ENCODE data around the gene ENTPD6. TPM values are rescaled to one million over a fixed set of nuclear protein-coding genes. Genes with fewer than 3 reads are reported as not detected.

ENTPD6 gene
- total RNA-seq, 4 donors from 2014 or later, result 20.7 to 47.2 (median 30.7) TPM

DNA sequence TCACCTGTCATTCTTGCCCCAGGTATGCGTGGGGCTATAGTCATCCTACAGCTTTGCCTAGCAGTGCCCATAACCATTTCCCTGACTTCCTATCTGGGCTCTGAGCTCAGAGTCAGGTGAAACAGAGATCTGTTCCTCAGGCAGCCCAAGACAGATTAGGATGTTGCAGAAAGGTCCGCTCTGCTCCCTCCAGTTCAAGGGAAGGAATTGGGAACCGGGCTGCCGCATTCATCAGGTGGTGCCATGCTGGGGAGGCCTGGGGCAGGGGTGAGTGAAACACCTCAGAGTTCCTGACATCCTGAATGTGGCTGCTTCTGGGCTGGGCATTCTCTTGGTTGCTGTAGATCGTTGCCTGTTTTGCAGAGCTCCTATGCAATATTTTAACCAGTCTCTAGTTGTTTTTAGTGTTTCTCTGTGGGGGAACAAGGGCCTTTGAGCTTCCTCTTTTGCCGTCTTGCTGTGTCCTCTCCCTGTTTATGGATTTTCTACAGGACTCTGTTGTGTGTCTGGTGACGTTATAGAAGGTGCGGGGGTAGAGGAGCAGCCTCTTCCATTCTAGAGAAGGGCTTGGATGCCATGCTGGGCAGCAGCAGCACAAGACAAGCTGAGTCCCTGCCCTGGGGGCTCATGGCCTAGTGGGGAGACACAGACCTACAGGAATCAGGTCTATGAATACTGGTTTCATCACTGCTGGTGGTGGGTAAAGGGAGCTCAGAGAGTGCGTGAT, 9.2 kb downstream of the ENTPD6 start:
- H3K27me3 ChIP-seq, result no peaks in the 10 kb centered on the region
- no peak overlapping the region for H3K27ac ChIP-seq
- no peak for TF ChIP-seq POLR2A (IDR thresholded peaks at IDR 0.05)
- TF ChIP-seq, protein P1, sequence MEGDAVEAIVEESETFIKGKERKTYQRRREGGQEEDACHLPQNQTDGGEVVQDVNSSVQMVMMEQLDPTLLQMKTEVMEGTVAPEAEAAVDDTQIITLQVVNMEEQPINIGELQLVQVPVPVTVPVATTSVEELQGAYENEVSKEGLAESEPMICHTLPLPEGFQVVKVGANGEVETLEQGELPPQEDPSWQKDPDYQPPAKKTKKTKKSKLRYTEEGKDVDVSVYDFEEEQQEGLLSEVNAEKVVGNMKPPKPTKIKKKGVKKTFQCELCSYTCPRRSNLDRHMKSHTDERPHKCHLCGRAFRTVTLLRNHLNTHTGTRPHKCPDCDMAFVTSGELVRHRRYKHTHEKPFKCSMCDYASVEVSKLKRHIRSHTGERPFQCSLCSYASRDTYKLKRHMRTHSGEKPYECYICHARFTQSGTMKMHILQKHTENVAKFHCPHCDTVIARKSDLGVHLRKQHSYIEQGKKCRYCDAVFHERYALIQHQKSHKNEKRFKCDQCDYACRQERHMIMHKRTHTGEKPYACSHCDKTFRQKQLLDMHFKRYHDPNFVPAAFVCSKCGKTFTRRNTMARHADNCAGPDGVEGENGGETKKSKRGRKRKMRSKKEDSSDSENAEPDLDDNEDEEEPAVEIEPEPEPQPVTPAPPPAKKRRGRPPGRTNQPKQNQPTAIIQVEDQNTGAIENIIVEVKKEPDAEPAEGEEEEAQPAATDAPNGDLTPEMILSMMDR (IDR thresholded peaks at IDR 0.05), result no peak
- H3K4me1 ChIP-seq, result no peaks in the 10 kb centered on the region
- H3K36me3 ChIP-seq, result no peaks in the 10 kb centered on the region
- H3K9me3 ChIP-seq, result no peaks in the 10 kb centered on the region
- intact Hi-C loops (cut with DNase I; ENCODE audit: low total_unique reads), result no loop called here
- no peak overlapping the region for H3K4me3 ChIP-seq
- no peak for DNase-seq

GRCh38 chr20:25205277-25206062, 10.0 kb downstream of the ENTPD6 start:
- Histone ChIP-seq H3K27me3 (no peaks in the 10 kb centered on the region), H3K4me1 (no peaks in the 10 kb centered on the region), H3K36me3 (no peaks in the 10 kb centered on the region), H3K9me3 (no peaks in the 10 kb centered on the region), H3K4me3 (no peak overlapping the region), H3K27ac (no peak overlapping the region)
- TF ChIP-seq POLR2A (IDR thresholded peaks at IDR 0.05), result no peak
- TF ChIP-seq, protein P1 (IDR thresholded peaks at IDR 0.05), result no peak
- no peak for DNase-seq
- intact Hi-C loops (cut with DNase I; ENCODE audit: low total_unique reads), result no loop called here

GRCh38 chr20:25206063-25206403, 10.5 kb downstream of the ENTPD6 start:
- Histone ChIP-seq H3K27ac (no peak overlapping the region), H3K36me3 (no peaks in the 10 kb centered on the region), H3K9me3 (no peaks in the 10 kb centered on the region), H3K27me3 (no peaks in the 10 kb centered on the region), H3K4me3 (no peak overlapping the region), H3K4me1 (no peaks in the 10 kb centered on the region)
- DNase-seq, result no peak
- intact Hi-C loops (cut with DNase I; ENCODE audit: low total_unique reads), result no loop called here
- no peak for TF ChIP-seq POLR2A (IDR thresholded peaks at IDR 0.05)
- TF ChIP-seq, protein P1 (IDR thresholded peaks at IDR 0.05), result no peak

DNA sequence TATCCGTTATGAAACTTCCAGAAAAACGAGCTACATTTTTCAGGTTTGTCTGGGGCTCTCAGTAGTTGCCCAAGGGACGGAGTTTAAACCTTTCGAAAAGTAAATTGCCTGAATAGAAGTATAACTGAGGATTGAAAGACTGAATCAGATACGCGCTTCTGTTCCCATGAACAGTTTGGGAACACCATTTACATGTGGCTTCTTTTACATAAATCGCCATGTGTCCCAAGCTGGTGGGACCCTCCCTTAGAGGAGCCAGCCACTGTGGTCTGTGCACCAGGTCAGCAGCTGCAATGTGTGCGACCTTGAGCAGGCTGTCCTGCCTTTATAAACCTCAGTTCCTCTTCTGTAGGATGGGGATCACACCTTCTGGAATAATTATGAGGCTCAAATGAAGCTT, 11.0 kb downstream of the ENTPD6 start:
- Histone ChIP-seq H3K4me1 (no peaks in the 10 kb centered on the region), H3K9me3 (no peaks in the 10 kb centered on the region), H3K36me3 (no peaks in the 10 kb centered on the region), H3K27ac (no peak overlapping the region), H3K27me3 (no peaks in the 10 kb centered on the region), H3K4me3 (no peak overlapping the region)
- intact Hi-C loops (cut with DNase I; ENCODE audit: low total_unique reads), result no loop called here
- TF ChIP-seq, protein P1 (IDR thresholded peaks at IDR 0.05), result no peak
- no peak for TF ChIP-seq POLR2A (IDR thresholded peaks at IDR 0.05)
- no peak for DNase-seq

All from uterus (tissue), 4 donors.